SK-N-MC (cell line): ENCODE measurements around the gene ACADSB.

Experiments
- DNase-seq: peaks from one replicate; pipeline ENCODE4 v3.0.0-alpha.2; 2011; ENCODE audit warnings: low read depth, low spot score
- H3K27ac ChIP-seq: fragments of 200-600 bp; sonication (generic); 2 replicates; pipeline ENCODE4 v1.5.1; 2016; ENCODE audit warnings: mixed run types
- H3K36me3 ChIP-seq: fragments of 200-600 bp; sonication (generic); 2 replicates; pipeline ENCODE4 v1.6.1; 2017; ENCODE audit warnings: antibody characterized with exemption, low read length, mixed read lengths; ENCODE audit not compliant: insufficient read depth
- H3K4me3 ChIP-seq: fragments of 200-600 bp; sonication (generic); 2 replicates; pipeline ENCODE4 v1.5.1; 2016
- H3K9ac ChIP-seq: fragments of 200-600 bp; sonication (generic); 2 replicates; pipeline ENCODE4 v1.8.0; 2017; ENCODE audit warnings: mixed run types, mixed read lengths; ENCODE audit not compliant: insufficient read length
- H3K9me3 ChIP-seq: fragments of 200-600 bp; sonication (generic); 2 replicates; pipeline ENCODE4 v1.6.1; 2017; ENCODE audit warnings: low read depth, mild to moderate bottlenecking, antibody characterized with exemption, low read length, moderate library complexity, mixed read lengths
- EZH2 ChIP-seq: fragments of 200-600 bp; sonication (generic); IDR thresholded peaks from one replicate; pipeline ENCODE4 v1.6.1; 2017; ENCODE audit warnings: antibody characterized with exemption
- FOXP2 ChIP-seq: optimal IDR thresholded peaks from 2 replicates; pipeline ENCODE3; 2011; ENCODE audit warnings: mild to moderate bottlenecking, moderate library complexity; ENCODE audit not compliant: insufficient read depth; ENCODE audit errors: extremely low read length, control extremely low read depth
- POLR2AphosphoS5 ChIP-seq: IDR thresholded peaks from 2 replicates; pipeline ENCODE4 v1.6.1; 2012; ENCODE audit warnings: mild to moderate bottlenecking, low read depth, low read length, borderline replicate concordance

The ACADSB gene

GRCh38 chr10:122997864-122998263 lies 10.9 kb upstream of the ACADSB start:
- H3K27ac ChIP-seq = no peak overlapping the region
- H3K36me3 ChIP-seq = peaks cover 6% of the 10 kb centered on the region; the same call in 1 of the 2 replicates
- no peak overlapping the region for H3K9ac ChIP-seq
- H3K4me3 ChIP-seq = no peak overlapping the region
- no peak for DNase-seq
- no peaks in the 10 kb centered on the region for H3K9me3 ChIP-seq
- no peak for TF ChIP-seq FOXP2
- no peak for TF ChIP-seq POLR2AphosphoS5
- TF ChIP-seq EZH2 = no peak

GRCh38 chr10:122998360-122998917 lies 10.4 kb upstream of the ACADSB start:
- no peak for DNase-seq
- no peak overlapping the region for H3K4me3 ChIP-seq
- no peak for TF ChIP-seq POLR2AphosphoS5
- TF ChIP-seq EZH2 = no peak
- TF ChIP-seq FOXP2 = no peak

GRCh38 chr10:122998934-122999333 lies 9.9 kb upstream of the ACADSB start:
- TF ChIP-seq FOXP2 = no peak

More at GRCh38 chr10:122998360-122998917, 10.4 kb upstream of the ACADSB start:
- H3K9ac ChIP-seq = no peak overlapping the region
- no peaks in the 10 kb centered on the region for H3K9me3 ChIP-seq
- H3K36me3 ChIP-seq = peaks cover 6% of the 10 kb centered on the region; the same call in 1 of the 2 replicates
- H3K27ac ChIP-seq = no peak overlapping the region

GRCh38 chr10:122999347-122999746 lies 9.5 kb upstream of the ACADSB start:
- H3K9me3 ChIP-seq = no peaks in the 10 kb centered on the region
- no peak for DNase-seq
- peaks cover 2% of the 10 kb centered on the region; the same call in 1 of the 2 replicates for H3K36me3 ChIP-seq
- TF ChIP-seq POLR2AphosphoS5 = no peak
- TF ChIP-seq FOXP2 = no peak
- TF ChIP-seq EZH2 = no peak
- H3K9ac ChIP-seq = no peak overlapping the region
- no peak overlapping the region for H3K27ac ChIP-seq
- no peak overlapping the region for H3K4me3 ChIP-seq

More at GRCh38 chr10:122998934-122999333, 9.9 kb upstream of the ACADSB start:
- no peak overlapping the region for H3K4me3 ChIP-seq
- no peak overlapping the region for H3K27ac ChIP-seq
- no peaks in the 10 kb centered on the region for H3K9me3 ChIP-seq
- DNase-seq = no peak
- peaks cover 6% of the 10 kb centered on the region; the same call in 1 of the 2 replicates for H3K36me3 ChIP-seq
- H3K9ac ChIP-seq = no peak overlapping the region

- H3K4me3 ChIP-seq = no peak overlapping the region
- H3K27ac ChIP-seq = no peak overlapping the region
- DNase-seq = no peak
- H3K9ac ChIP-seq = no peak overlapping the region
- TF ChIP-seq POLR2AphosphoS5 (no peak), FOXP2 (no peak), EZH2 (no peak)
- no peaks in the 10 kb centered on the region; the same call in 1 of the 2 replicates for H3K36me3 ChIP-seq
- H3K9me3 ChIP-seq = no peaks in the 10 kb centered on the region
Observed at GRCh38 chr10:123000155-123000554, 8.7 kb upstream of the ACADSB start.

- DNase-seq = no peak
- no peak overlapping the region for H3K9ac ChIP-seq
- H3K9me3 ChIP-seq = no peaks in the 10 kb centered on the region
- H3K4me3 ChIP-seq = no peak overlapping the region
- no peaks in the 10 kb centered on the region for H3K36me3 ChIP-seq
- no peak for TF ChIP-seq POLR2AphosphoS5
- TF ChIP-seq FOXP2 = no peak
- TF ChIP-seq EZH2 = no peak
- no peak overlapping the region for H3K27ac ChIP-seq
Observed at GRCh38 chr10:123001370-123001769, 7.4 kb upstream of the ACADSB start.

GRCh38 chr10:123004298-123004697 lies 4.5 kb upstream of the ACADSB start:
- no peak for DNase-seq
- Histone ChIP-seq H3K27ac (no peak overlapping the region), H3K4me3 (no peak overlapping the region), H3K36me3 (no peaks in the 10 kb centered on the region), H3K9me3 (no peaks in the 10 kb centered on the region), H3K9ac (no peak overlapping the region)
- TF ChIP-seq POLR2AphosphoS5 = no peak
- TF ChIP-seq EZH2 = no peak
- TF ChIP-seq FOXP2 = no peak

GRCh38 chr10:123007558-123008354 lies 1.1 kb upstream of the ACADSB start:
- Histone ChIP-seq H3K9ac (peak overlapping the region; percentile 88), H3K9me3 (no peaks in the 10 kb centered on the region), H3K36me3 (no peaks in the 10 kb centered on the region), H3K4me3 (peak overlapping the region; percentile 86), H3K27ac (no peak overlapping the region)
- no peak for DNase-seq
- TF ChIP-seq FOXP2 (no peak), EZH2 (no peak), POLR2AphosphoS5 (no peak)
